Ureter (tissue), 1 donor: ENCODE measurements around the gene KAT2B. TPM values are rescaled to one million over a fixed set of nuclear protein-coding genes. Genes with fewer than 3 reads are reported as not detected.
A peak's percentile ranks its signal among the peaks of the same experiment; 100 is the strongest.
"Not testable (repeated sequence)": the region's sequence is repeated elsewhere in the genome, so short reads cannot be mapped to it uniquely, and the experiment has no call there.

Experiments
- DNase-seq: peaks from one replicate; pipeline ENCODE4 v3.0.0-alpha.2; 2020; ENCODE audit warnings: low spot score
- total RNA-seq: library from RNA; stranded (reverse); gene quantifications from one replicate; pipeline ENCODE4 v1.2.4, GENCODE V29; 2023
- donor health status: DM: yes; HTN: yes; CAD: no.

The KAT2B gene
- 40.2 TPM for total RNA-seq

DNA sequence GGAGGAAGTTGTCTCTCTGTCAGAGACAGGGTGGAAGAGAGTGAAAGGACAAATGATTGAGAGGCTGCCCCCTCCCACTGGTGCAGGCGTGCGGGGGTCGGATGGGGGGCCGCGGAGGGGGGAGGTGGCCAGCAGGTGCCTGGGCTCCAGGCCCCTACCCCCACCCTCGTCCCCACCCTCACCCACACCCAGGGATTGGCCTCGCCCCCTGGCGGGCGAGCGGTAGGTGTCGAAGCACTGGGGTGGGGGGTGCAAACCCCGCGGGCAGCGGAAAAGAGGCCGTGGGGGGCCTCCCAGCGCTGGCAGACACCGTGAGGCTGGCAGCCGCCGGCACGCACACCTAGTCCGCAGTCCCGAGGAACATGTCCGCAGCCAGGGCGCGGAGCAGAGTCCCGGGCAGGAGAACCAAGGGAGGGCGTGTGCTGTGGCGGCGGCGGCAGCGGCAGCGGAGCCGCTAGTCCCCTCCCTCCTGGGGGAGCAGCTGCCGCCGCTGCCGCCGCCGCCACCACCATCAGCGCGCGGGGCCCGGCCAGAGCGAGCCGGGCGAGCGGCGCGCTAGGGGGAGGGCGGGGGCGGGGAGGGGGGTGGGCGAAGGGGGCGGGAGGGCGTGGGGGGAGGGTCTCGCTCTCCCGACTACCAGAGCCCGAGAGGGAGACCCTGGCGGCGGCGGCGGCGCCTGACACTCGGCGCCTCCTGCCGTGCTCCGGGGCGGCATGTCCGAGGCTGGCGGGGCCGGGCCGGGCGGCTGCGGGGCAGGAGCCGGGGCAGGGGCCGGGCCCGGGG is at the start of gene KAT2B:
KAT2B (plus strand) TSS at position 682 of the 783 bp plus-strand sequence; CDS start at position 714, 32 bp downstream.
- peak; percentile 83 for DNase-seq

GRCh38 chr3:19994796-19995195 is 45.5 kb upstream of the KAT2B start:
- DNase-seq, result no peak

GRCh38 chr3:19997502-19997901 is 42.7 kb upstream of the KAT2B start:
- DNase-seq, result no peak

- DNase-seq, result no peak
Observed at GRCh38 chr3:20001932-20002331, 38.3 kb upstream of the KAT2B start.

DNA sequence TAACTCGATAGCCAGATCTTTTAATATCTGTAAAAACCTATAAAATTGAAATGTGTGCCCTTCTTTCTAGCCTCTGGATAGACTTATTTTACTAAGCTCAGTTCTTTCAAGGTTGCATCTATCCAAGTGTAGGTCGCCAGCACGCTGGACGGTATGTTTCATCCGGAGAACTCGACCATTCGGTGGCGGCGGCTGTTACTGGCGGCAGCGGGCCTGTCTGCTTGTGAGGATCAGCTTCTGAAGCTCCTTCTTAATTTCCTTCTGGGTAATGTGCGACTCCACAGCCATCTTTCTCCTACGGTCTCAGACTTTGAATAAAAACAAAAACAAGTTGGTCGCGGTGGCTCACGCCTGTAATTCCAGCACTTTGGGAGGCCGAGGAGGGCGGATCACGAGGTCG is 32.3 kb upstream of the KAT2B start:
- DNase-seq, result no peak

GRCh38 chr3:20008646-20009045 is 31.6 kb upstream of the KAT2B start:
- no peak for DNase-seq

DNA sequence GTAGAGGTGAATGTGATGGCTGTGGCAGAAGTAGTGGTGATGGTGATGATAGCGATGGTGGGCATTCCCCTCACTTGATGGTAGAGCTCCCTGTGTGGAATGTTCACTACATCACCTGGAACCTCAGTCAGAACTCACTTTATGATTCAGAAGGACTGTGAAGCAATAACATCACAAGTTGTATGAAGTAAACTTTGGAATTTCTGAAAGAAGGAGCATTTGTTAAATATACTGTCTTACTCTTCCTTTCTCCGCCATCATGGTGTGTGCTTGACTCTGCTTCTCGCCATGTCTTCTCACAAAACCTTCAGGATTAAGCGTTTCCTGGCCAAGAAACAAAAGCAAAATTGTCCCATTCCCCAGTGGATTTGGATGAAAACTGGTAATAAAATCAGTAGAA is 28.1 kb upstream of the KAT2B start, which contains the start of gene PP2D1:
PP2D1 (minus strand) TSS at position 101 of the 400 bp plus-strand sequence. CDS start 192 bp downstream, outside the sequence.
- no peak for DNase-seq

GRCh38 chr3:20013396-20013795 is 26.9 kb upstream of the KAT2B start:
- DNase-seq, result no peak

- DNase-seq, result no peak
Observed at GRCh38 chr3:20015525-20015924, 24.7 kb upstream of the KAT2B start.

DNA sequence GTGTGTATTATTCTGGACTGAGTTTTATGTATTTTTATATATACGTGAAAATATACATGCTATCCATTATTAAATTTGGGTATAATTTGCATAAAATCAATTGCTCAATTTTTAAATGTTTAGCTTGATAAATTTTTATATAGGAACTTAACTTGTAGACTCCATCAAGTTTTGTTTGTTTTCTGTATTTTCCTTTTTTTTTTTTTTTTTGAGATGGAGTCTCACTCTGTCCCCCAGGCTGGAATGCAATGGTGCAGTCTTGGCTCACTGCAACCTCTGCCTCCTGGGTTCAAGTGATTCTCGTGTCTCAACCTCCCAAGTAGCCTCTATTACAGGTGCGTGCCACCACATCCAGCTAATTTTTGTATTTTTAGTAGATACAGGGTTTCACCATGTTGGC is 24.2 kb upstream of the KAT2B start:
- not testable (repeated sequence) for DNase-seq

- no peak for DNase-seq
Observed at GRCh38 chr3:20022954-20023622, 17.2 kb upstream of the KAT2B start.

- DNase-seq, result no peak
Observed at GRCh38 chr3:20023623-20024405, 16.4 kb upstream of the KAT2B start.

DNA sequence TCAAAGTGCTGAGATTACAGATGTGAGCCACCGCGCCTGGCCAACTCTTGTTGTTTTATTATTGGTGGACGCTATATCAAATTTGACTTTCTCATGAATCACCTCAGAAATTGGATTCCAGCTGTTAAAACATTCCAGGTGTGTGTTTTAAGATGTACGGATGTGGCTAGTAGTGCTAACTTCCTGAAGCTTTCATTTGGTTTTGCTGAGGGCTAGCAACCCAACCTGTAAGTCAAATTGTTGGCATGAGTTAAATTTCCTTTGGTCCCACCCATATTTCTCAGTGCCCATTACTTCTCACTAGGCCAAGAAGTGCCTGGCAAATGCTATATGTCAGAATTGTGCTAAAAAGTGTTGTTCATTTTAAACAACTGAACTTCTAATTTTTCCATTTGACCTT is 13.1 kb upstream of the KAT2B start:
- no peak for DNase-seq

DNA sequence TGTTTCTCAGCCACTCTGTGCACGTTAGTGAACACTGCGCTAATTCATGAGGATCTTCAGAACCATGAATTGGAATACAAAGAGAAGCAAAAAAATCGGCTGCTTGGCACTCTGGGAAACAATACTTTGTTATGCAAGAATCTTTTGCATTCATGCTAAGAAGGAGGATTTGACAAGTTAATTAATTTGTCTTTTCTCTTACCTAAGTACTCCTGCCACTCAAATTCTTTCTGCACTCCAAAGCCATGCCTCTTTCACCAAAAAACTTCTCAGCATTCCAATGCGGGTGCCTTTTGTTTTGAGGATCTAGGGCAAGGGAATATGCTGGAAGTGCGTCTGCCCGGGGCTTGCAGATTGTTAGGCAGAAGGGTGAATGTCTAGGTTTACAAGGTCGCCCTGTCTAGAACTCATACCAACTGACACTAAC is 11.3 kb upstream of the KAT2B start:
- no peak for DNase-seq

DNA sequence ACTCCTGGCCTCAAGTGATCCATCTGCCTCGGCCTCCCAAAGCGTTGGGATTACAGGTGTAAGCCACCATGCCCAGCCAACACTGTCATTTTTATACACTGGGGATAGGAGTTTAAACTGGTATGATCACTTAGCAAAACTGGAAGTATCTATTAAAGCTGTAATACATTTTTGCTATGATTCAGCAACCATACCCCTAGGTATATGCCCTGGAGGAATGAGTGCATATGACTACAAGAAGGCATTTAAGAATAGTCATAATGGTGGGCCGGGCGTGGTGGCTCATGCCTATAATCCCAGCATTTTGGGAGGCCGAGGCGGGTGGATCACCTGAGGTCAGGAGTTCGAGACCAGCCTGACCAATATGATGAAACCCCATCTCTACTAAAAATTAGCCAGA is 8.3 kb upstream of the KAT2B start:
- not testable (repeated sequence) for DNase-seq

DNA sequence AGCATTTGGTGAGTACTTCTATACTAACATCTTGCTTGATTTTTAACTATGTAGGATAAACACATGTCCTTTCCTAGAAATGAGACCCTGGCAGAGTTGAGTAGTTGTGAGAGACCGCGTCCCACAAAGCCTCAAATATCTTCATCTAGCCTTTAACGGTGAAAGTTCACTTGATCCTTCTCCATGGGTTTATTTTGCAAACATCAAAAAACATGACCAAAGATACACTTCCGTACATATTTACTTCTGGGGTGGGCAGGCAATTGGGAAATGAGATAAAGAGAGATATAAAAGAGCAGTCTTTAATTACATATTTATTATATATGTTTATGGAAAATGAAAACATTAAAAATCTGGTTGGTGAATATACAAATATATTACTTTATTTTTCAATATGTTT is 5.2 kb upstream of the KAT2B start:
- no peak for DNase-seq

DNA sequence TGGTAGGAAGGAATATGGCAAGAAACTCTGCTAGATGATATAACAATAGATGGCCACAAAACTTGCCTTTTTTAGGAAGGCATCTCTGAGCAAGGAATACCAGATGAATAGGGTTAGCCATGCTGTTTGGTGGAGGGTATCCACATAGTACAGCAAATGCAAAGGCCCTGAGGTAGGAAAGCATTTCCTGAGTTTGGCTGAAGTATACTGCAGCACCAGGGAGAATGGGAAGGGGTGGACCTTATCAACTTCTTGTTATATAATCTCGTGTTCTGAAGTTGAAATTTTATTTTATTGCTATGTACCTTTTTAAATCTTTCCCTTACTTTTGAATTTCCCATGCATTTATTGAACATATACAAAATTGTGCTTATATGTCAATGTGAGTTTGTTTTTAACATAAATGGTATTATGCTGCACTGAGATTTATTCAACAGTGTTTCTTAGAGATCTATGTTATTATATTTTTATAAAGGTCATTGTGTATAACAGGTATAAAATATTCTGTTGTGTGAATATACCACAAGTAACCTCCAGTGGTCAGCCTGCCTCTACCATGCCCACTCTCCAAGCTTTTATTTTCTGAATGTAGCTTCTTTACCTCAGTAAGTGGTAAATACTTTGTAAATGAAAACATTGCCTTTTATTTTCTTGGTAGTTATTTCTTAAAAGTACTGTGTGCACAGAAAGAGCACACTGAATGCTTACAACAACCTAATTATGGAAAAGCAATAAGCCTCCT is 2.8 kb upstream of the KAT2B start:
- no peak for DNase-seq

GRCh38 chr3:20038699-20039465 is 1.4 kb upstream of the KAT2B start:
- DNase-seq, result no peak

- DNase-seq, result no peak
Observed at GRCh38 chr3:20039466-20039764, 831 bp upstream of the KAT2B start.

GRCh38 chr3:20040548-20041196 is 426 bp downstream of the KAT2B start:
- peak; percentile 81 for DNase-seq
